ENCODE measurements around the gene CRACR2A. TPM values are rescaled to one million over a fixed set of nuclear protein-coding genes. Genes with fewer than 3 reads are reported as not detected.

Gene CRACR2A
- total RNA-seq, 2 donors from 2014 or later, result 1.1 to 4.7 TPM

DNA sequence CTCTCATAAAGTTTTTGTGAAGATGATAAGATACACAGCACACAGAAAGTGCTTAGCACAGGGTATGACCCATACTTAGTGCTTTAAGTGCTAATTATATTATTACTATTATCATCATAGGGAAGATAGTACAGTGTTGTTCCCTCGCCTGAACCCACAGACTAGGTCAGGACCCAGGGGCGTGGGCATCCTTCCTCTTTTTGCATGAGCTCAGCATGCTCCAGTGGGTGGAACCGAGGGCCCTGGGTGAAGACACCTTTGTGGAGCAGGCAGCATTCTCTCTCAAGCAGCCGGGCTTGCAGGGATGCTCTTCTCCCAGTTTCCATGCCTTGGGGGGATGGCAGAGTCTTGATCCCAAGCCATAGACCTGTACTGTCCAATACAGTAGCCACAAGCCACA is 34.8 kb downstream of the CRACR2A start:
- peaks cover 27% of the 10 kb centered on the region for H3K9me3 Mint-ChIP-seq
- Histone ChIP-seq H3K27ac (ENCODE audit: low read depth, low read length) (no peak overlapping the region), H3K4me3 (ENCODE audit: low read length) (no peak overlapping the region), H3K9me3 (ENCODE audit: control insufficient read depth, low read length) (peaks cover 23% of the 10 kb centered on the region), H3K4me1 (ENCODE audit: control insufficient read depth, insufficient read depth, low read length) (peaks cover 10% of the 10 kb centered on the region), H3K27me3 (ENCODE audit: control insufficient read depth, insufficient read depth, low read length, poor library complexity, severe bottlenecking) (peaks cover 8% of the 10 kb centered on the region), H3K9ac (ENCODE audit: extremely low read depth, low read length, poor library complexity, severe bottlenecking) (no peak overlapping the region), H3K36me3 (ENCODE audit: control insufficient read depth, insufficient read depth, low read length) (no peaks in the 10 kb centered on the region)
- no peak for DNase-seq
- H3K4me3 Mint-ChIP-seq, result no peak overlapping the region
- peaks cover 34% of the 10 kb centered on the region for H3K27me3 Mint-ChIP-seq (ENCODE audit: insufficient read depth)
- 82 to 83% methylated on average over 1 to 4 of the region's 4 CpGs for WGBS, 2 experiments (ENCODE audit: insufficient coverage in 1 of 2, insufficient read length in 1 of 2)
- H3K36me3 Mint-ChIP-seq (ENCODE audit: low read depth), result peaks cover 4% of the 10 kb centered on the region
- no peak overlapping the region for H3K27ac Mint-ChIP-seq
- peaks cover 12% of the 10 kb centered on the region for H3K4me1 Mint-ChIP-seq
- no peak for TF ChIP-seq CTCF (conservative IDR thresholded peaks at IDR 0.05)

- peaks cover 10% of the 10 kb centered on the region for H3K4me1 ChIP-seq (ENCODE audit: control insufficient read depth, insufficient read depth, low read length)
- DNase-seq, result no peak
- TF ChIP-seq CTCF (conservative IDR thresholded peaks at IDR 0.05), result no peak
- no peak overlapping the region for H3K4me3 ChIP-seq (ENCODE audit: low read length)
- Mint-ChIP-seq H3K9me3 (peaks cover 20% of the 10 kb centered on the region), H3K4me3 (no peak overlapping the region), H3K27me3 (ENCODE audit: insufficient read depth) (peaks cover 35% of the 10 kb centered on the region), H3K4me1 (peaks cover 17% of the 10 kb centered on the region), H3K36me3 (ENCODE audit: low read depth) (peaks cover 4% of the 10 kb centered on the region), H3K27ac (no peak overlapping the region)
- H3K9me3 ChIP-seq (ENCODE audit: control insufficient read depth, low read length), result peaks cover 16% of the 10 kb centered on the region
- H3K27me3 ChIP-seq (ENCODE audit: control insufficient read depth, insufficient read depth, low read length, poor library complexity, severe bottlenecking), result peaks cover 8% of the 10 kb centered on the region
- H3K27ac ChIP-seq (ENCODE audit: low read depth, low read length), result no peak overlapping the region
- no peaks in the 10 kb centered on the region for H3K36me3 ChIP-seq (ENCODE audit: control insufficient read depth, insufficient read depth, low read length)
- no peak overlapping the region for H3K9ac ChIP-seq (ENCODE audit: extremely low read depth, low read length, poor library complexity, severe bottlenecking)
- 95 to 98% methylated on average over 4 to 9 of the region's 9 CpGs for WGBS, 2 experiments (ENCODE audit: insufficient coverage in 1 of 2, insufficient read length in 1 of 2)
Measured at GRCh38 chr12:3717283-3717898, 35.5 kb downstream of the CRACR2A start.

- peaks cover 10% of the 10 kb centered on the region for H3K4me1 ChIP-seq (ENCODE audit: control insufficient read depth, insufficient read depth, low read length)
- WGBS, 2 experiments (ENCODE audit: insufficient coverage in 1 of 2, insufficient read length in 1 of 2), result 78% methylated on average over 1 of the region's 1 CpG; no CpG with 5 or more reads in 1 of the 2 experiments
- no peak for TF ChIP-seq CTCF (conservative IDR thresholded peaks at IDR 0.05)
Measured at GRCh38 chr12:3715999-3716398, 36.9 kb downstream of the CRACR2A start.

More at GRCh38 chr12:3715999-3716398, 36.9 kb downstream of the CRACR2A start:
- Histone ChIP-seq H3K9ac (ENCODE audit: extremely low read depth, low read length, poor library complexity, severe bottlenecking) (no peak overlapping the region), H3K27ac (ENCODE audit: low read depth, low read length) (no peak overlapping the region), H3K36me3 (ENCODE audit: control insufficient read depth, insufficient read depth, low read length) (no peaks in the 10 kb centered on the region), H3K27me3 (ENCODE audit: control insufficient read depth, insufficient read depth, low read length, poor library complexity, severe bottlenecking) (peaks cover 8% of the 10 kb centered on the region), H3K9me3 (ENCODE audit: control insufficient read depth, low read length) (peaks cover 2% of the 10 kb centered on the region), H3K4me3 (ENCODE audit: low read length) (no peak overlapping the region)
- no peak overlapping the region for H3K4me3 Mint-ChIP-seq
- peaks cover 21% of the 10 kb centered on the region for H3K4me1 Mint-ChIP-seq
- peaks cover 7% of the 10 kb centered on the region for H3K9me3 Mint-ChIP-seq
- no peak overlapping the region for H3K27ac Mint-ChIP-seq
- H3K36me3 Mint-ChIP-seq (ENCODE audit: low read depth), result no peaks in the 10 kb centered on the region
- peaks cover 43% of the 10 kb centered on the region for H3K27me3 Mint-ChIP-seq (ENCODE audit: insufficient read depth)
- DNase-seq, result no peak

Data from endodermal cell (in vitro differentiated cells).